ENCODE measurements around the gene MTF2. TPM values are rescaled to one million over a fixed set of nuclear protein-coding genes. Genes with fewer than 3 reads are reported as not detected.
"Not testable (repeated sequence)": the region's sequence is repeated elsewhere in the genome, so short reads cannot be mapped to it uniquely, and the experiment has no call there.

The MTF2 gene
- total RNA-seq = 57.9 TPM

- peak; percentile 80 to 96 (median 96) for DNase-seq (ENCODE audit: low read depth in 2 of 3, low spot score in 2 of 3)
Measured at GRCh38 chr1:93078986-93079654, at the start of gene MTF2. Gene MTF2 (plus strand): TSS chr1:93079283. CDS start chr1:93079527, 244 bp downstream.

DNA sequence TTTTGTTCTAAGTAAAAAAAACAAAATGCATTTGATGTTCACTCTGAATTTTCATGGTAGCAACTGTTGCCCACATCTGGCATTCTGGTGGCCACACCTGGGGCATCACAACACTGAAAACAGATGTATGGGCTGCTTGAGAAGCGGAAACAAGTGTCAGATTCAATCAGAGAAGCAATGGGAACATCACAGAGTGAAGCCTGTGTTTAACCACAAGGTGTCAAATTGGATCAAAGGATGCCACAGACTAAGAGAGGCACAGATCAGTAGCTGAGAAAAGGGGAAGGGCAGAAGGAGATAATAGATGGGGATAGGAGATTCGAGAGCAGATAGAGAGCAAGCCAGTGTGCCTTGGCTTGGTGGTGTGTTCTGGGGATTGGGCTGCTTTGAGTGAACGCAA, 49.8 kb upstream of the MTF2 start:
- DNase-seq (ENCODE audit: low read depth in 2 of 3, low spot score in 2 of 3) = peak in 1 of 3 donors; percentile 26

- not testable (repeated sequence) for DNase-seq (ENCODE audit: low read depth in 2 of 3, low spot score in 2 of 3)
Measured at GRCh38 chr1:93030191-93030590, 48.9 kb upstream of the MTF2 start.

DNA sequence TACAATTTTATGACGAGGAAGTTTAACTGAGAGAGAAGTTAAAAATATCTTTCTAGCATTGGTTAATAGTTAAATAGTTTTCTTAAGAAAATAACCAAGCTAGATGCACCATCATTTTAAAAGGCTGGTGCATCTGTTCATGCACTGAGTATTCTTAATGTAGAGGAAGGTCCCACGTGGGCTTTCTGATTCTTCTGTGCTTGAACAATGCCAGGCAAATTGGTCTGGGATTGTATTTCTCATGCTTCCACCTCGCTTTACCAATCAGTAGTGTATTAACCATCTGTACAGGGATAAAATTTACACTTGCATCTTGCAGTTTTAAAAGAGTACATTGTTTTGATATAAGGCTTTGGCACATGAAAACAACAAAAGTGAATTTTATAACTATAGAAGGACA, 47.4 kb upstream of the MTF2 start:
- no peak for DNase-seq (ENCODE audit: low read depth in 2 of 3, low spot score in 2 of 3)

GRCh38 chr1:93033029-93033428, 46.1 kb upstream of the MTF2 start:
- DNase-seq (ENCODE audit: low read depth in 2 of 3, low spot score in 2 of 3) = peak in 1 of 3 donors; percentile 26

- DNase-seq (ENCODE audit: low read depth in 2 of 3, low spot score in 2 of 3) = no peak
Measured at GRCh38 chr1:93033785-93034184, 45.3 kb upstream of the MTF2 start.

DNA sequence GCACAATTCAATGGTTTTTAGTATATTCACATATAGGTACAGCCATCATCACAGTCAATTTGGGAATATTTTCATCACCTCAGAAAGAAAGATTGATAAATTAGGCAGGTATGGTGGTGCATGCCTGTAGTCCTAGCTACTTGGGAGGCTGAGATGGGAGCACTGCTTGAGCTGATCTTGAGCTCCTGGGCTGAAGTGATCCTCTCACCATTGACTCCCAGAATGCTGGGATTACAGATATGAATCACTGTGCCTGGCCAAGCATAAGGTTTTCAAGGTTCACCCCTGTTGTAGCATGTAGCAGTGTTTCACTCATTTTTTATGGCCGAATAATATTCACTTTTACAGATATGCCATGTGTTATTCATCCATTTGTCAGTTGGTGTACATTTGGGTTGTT, 44.7 kb upstream of the MTF2 start:
- DNase-seq (ENCODE audit: low read depth in 2 of 3, low spot score in 2 of 3) = no peak

DNA sequence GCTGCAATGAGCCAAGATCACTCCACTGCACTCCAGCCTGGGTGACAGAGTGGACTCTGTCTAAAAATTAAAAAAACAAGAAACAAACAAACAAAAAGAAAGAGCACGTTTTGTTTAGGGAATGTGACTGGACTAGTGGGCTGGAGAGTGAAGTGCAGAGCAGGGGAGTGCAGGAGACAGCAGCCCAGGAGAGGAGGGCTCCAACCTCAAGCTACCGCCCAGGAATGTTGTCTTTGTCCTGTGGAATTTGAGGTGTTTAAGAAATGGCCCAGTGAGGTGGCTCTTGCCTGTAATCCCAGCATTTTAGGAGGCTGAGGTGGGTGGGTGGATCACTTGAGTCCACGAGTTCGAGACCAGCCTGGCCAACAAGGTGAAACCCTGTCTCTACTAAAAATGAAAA, 42.4 kb upstream of the MTF2 start:
- DNase-seq (ENCODE audit: low read depth in 2 of 3, low spot score in 2 of 3) = no peak

GRCh38 chr1:93042187-93043056, 36.7 kb upstream of the MTF2 start:
- DNase-seq (ENCODE audit: low read depth in 2 of 3, low spot score in 2 of 3) = peak; percentile 27 to 33 (median 31)

DNA sequence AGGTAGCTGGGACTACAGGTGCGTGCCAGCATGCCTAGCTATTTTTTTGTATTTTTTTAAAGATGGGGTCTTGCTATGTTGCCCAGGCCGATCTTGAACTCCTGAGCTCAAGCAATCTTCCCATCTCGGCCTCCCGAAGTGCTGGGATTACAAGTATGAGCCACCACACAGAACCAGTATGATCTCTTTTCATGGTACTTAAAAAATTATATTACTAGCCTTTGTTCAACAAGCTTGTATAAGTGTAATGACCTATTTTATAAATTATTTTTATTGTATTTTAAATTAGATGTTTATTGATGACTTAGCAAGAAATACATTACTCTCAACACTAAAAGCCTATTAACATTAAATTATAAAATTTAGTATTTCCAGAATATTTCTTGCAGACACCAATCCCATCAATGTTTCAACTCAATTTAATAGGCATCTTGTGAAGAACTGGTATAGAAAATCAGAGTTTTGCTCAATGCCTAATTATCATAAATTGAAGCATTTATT, 36.0 kb upstream of the MTF2 start:
- no peak for DNase-seq (ENCODE audit: low read depth in 2 of 3, low spot score in 2 of 3)

- no peak for DNase-seq (ENCODE audit: low read depth in 2 of 3, low spot score in 2 of 3)
Measured at GRCh38 chr1:93047618-93048017, 31.5 kb upstream of the MTF2 start.

DNA sequence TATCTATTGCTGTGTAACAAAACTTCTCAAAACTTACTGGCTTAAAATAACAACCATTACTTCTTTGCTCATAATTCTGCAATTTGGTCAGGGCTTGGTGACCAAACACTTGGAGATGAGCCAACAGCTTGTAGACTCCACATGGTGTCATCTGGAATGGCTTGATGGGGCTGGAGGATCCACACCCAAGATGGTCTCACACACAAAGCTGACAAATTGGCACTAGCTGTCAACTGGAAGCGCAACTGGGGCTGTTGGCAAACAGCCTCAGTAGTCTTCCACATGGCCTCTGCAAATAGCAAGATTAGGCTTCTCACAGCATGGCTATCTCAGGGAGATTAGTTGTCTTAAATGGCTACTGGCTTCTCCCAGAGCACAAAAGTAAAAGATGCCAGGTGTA, 27.1 kb upstream of the MTF2 start:
- DNase-seq (ENCODE audit: low read depth in 2 of 3, low spot score in 2 of 3) = no peak

- peak in 1 of 3 donors; percentile 58 for DNase-seq (ENCODE audit: low read depth in 2 of 3, low spot score in 2 of 3)
Measured at GRCh38 chr1:93056214-93056613, 22.9 kb upstream of the MTF2 start.

- no peak for DNase-seq (ENCODE audit: low read depth in 2 of 3, low spot score in 2 of 3)
Measured at GRCh38 chr1:93056649-93057048, 22.4 kb upstream of the MTF2 start.

DNA sequence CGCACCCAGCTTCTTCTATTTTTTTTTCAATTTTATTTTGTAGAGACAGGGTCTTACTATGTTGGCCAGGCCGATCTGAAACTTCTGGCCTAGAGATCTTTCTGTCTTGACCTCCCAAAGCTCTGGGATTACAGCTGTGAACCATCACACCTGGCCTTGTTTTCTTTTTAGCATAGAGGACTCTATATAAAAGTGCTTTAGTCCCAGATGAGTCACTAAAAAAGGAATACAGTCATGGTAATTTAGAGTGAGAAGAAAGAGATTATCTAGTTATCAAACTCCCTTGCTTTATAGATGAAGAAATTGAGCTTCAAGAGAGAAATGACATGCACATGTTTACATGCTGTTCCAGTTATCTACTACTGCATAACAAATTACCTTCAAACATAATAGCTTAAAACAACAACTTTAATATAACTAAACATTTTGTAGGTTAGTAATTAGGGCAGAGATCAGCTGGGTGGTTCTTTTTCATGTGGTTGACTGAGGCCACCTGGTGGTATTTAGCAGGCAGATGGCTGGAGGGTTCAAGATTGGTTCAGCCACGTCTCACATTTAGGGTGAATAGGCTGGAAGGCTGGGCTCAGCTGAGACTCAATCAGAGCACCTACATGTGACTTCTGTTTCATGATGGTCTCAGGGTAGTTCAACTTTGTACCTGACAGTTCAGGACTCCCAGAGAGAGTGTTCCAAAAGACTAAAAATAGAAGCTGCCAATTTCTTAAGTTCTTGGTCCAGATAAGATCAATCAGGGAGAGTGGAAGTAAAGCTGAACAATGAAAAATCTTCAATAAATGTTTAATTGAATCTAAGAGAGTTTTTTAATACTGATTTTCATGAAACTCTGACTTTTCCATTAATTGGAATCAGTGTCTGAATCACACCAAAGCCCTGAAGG, 16.9 kb upstream of the MTF2 start:
- peak; percentile 17 to 65 (median 41) for DNase-seq (ENCODE audit: low read depth in 2 of 3, low spot score in 2 of 3)

DNA sequence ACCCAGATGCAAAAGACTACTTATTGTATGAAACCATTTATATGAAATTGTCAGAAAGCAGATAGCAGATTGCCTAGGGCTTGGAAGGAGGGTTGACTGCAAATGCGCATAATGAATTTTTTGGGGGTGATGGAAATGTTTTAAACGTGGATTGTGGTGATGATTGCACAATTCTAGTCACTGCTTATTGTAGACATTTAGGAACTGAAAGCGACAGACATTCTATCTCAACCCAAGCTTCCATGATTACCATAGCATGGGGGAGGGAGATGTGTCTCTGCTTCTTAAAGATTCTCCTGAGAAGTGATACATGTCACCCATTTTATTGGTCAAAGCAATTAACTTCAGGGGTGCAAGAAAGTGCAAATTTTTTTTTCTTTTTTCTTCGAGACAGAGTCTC, 2.8 kb upstream of the MTF2 start:
- no peak for DNase-seq (ENCODE audit: low read depth in 2 of 3, low spot score in 2 of 3)

- peak in 2 of 3 donors; percentile 2 to 8 for DNase-seq (ENCODE audit: low read depth in 2 of 3, low spot score in 2 of 3)
Measured at GRCh38 chr1:93078203-93078602, 880 bp upstream of the MTF2 start.

DNA sequence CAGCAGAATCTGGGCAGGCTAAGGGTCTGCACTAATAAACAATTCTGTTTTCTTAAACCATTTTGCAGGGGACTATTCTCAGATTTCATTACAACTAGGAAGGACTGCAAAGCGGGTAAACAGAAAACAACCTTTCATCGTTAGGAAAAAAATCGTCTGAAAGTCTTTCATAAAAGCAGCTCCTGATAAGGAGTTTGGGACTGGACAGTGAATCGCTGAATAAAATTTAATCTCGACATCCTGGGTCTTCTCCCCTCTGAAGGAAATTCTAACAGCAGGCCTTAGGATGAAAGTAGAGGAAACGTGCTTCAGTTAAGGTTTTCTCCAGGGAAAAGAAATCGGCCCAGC, 471 bp upstream of the MTF2 start:
- no peak for DNase-seq (ENCODE audit: low read depth in 2 of 3, low spot score in 2 of 3)

GRCh38 chr1:93079685-93080141, 630 bp downstream of the MTF2 start:
- peak; percentile 5 to 73 (median 57) for DNase-seq (ENCODE audit: low read depth in 2 of 3, low spot score in 2 of 3)

GRCh38 chr1:93080179-93080823, 1.2 kb downstream of the MTF2 start:
- DNase-seq (ENCODE audit: low read depth in 2 of 3, low spot score in 2 of 3) = peak; percentile 17 to 79 (median 72)

Measured in hematopoietic multipotent progenitor cell (in vitro differentiated cells).